H4 (cell line): ENCODE data around the gene UST. TPM values are rescaled to one million over a fixed set of nuclear protein-coding genes. Genes with fewer than 3 reads are reported as not detected.

ENCODE experiments used
- DNase-seq: peaks from one replicate; pipeline ENCODE4 v3.0.0-alpha.2; 2015; ENCODE audit warnings: low spot score
- total RNA-seq: library from RNA; depleted of rRNA; stranded (reverse); fragments of >200 nt; shearing (Covaris generic); gene quantifications from 2 replicates; pipeline ENCODE4 v1.2.3, GENCODE V29; 2014; rRNA removed

The UST gene
- total RNA-seq = 9.3 and 11.7 TPM in 2 replicates

- DNase-seq = peak; percentile 90
Observed at GRCh38 chr6:148746363-148747144, at the start of gene UST. TSS of gene UST (plus strand) at chr6:148747030. CDS start at chr6:148747431, 401 bp downstream.

- no peak for DNase-seq
Observed at GRCh38 chr6:148697895-148698440, 48.9 kb upstream of the UST start.

GRCh38 chr6:148698671-148699180, 48.1 kb upstream of the UST start:
- DNase-seq = no peak

- no peak for DNase-seq
Observed at GRCh38 chr6:148700047-148700715, 46.6 kb upstream of the UST start.

GRCh38 chr6:148700741-148701311, 46.0 kb upstream of the UST start:
- peak; percentile 14 for DNase-seq

GRCh38 chr6:148701375-148701774, 45.5 kb upstream of the UST start:
- DNase-seq = no peak

GRCh38 chr6:148703900-148704299, 42.9 kb upstream of the UST start:
- DNase-seq = no peak

GRCh38 chr6:148704400-148705246, 42.2 kb upstream of the UST start:
- DNase-seq = no peak

- no peak for DNase-seq
Observed at GRCh38 chr6:148708707-148709106, 38.1 kb upstream of the UST start.

GRCh38 chr6:148709577-148709976, 37.3 kb upstream of the UST start:
- no peak for DNase-seq

- DNase-seq = no peak
Observed at GRCh38 chr6:148711833-148712654, 34.8 kb upstream of the UST start.

GRCh38 chr6:148713033-148713738, 33.6 kb upstream of the UST start:
- no peak for DNase-seq

- DNase-seq = no peak
Observed at GRCh38 chr6:148713921-148714320, 32.9 kb upstream of the UST start.

GRCh38 chr6:148716811-148717210, 30.0 kb upstream of the UST start:
- no peak for DNase-seq

GRCh38 chr6:148720406-148720805, 26.4 kb upstream of the UST start:
- no peak for DNase-seq

GRCh38 chr6:148720897-148721296, 25.9 kb upstream of the UST start:
- no peak for DNase-seq

GRCh38 chr6:148723484-148723883, 23.3 kb upstream of the UST start:
- DNase-seq = no peak

- no peak for DNase-seq
Observed at GRCh38 chr6:148724428-148724827, 22.4 kb upstream of the UST start.

- DNase-seq = no peak
Observed at GRCh38 chr6:148727104-148727503, 19.7 kb upstream of the UST start.

GRCh38 chr6:148735989-148736388, 10.8 kb upstream of the UST start:
- DNase-seq = no peak
